IPS-18c (cell line): Measurements from ENCODE around the gene BMPER.

Experiments
- H3K4me3 ChIP-seq: 2 replicates; pipeline ENCODE4 v1.7.0; 2013; ENCODE audit warnings: low read depth, mild to moderate bottlenecking, low read length, moderate library complexity; ENCODE audit not compliant: insufficient read depth
- H3K9me3 ChIP-seq: one replicate; pipeline ENCODE4 v1.6.1; 2013; ENCODE audit warnings: mild to moderate bottlenecking, low read length, moderate library complexity; ENCODE audit not compliant: control insufficient read depth, insufficient read depth

The BMPER gene

GRCh38 chr7:33981226-33981625 is 75.9 kb downstream of the BMPER start:
- Histone ChIP-seq H3K9me3 (no peaks in the 10 kb centered on the region), H3K4me3 (no peak overlapping the region)

- H3K9me3 ChIP-seq, result no peaks in the 10 kb centered on the region
- H3K4me3 ChIP-seq, result no peak overlapping the region
Measured at GRCh38 chr7:33981671-33982424, 76.5 kb downstream of the BMPER start.

- no peak overlapping the region for H3K4me3 ChIP-seq
- H3K9me3 ChIP-seq, result no peaks in the 10 kb centered on the region
Measured at GRCh38 chr7:33982425-33982786, 77.1 kb downstream of the BMPER start.

- H3K4me3 ChIP-seq, result no peak overlapping the region
- no peaks in the 10 kb centered on the region for H3K9me3 ChIP-seq
Measured at GRCh38 chr7:33986451-33986850, 81.1 kb downstream of the BMPER start.

GRCh38 chr7:33986951-33987947 is 81.9 kb downstream of the BMPER start:
- no peaks in the 10 kb centered on the region for H3K9me3 ChIP-seq

GRCh38 chr7:33996899-33997298 is 91.6 kb downstream of the BMPER start:
- H3K9me3 ChIP-seq, result no peaks in the 10 kb centered on the region
- H3K4me3 ChIP-seq, result no peak overlapping the region

More at GRCh38 chr7:33986951-33987947, 81.9 kb downstream of the BMPER start:
- H3K4me3 ChIP-seq, result no peak overlapping the region

GRCh38 chr7:33998476-33998875 is 93.1 kb downstream of the BMPER start:
- H3K9me3 ChIP-seq, result no peaks in the 10 kb centered on the region
- no peak overlapping the region for H3K4me3 ChIP-seq

GRCh38 chr7:34011017-34011695 is 105.8 kb downstream of the BMPER start:
- Histone ChIP-seq H3K4me3 (no peak overlapping the region), H3K9me3 (no peaks in the 10 kb centered on the region)

- H3K9me3 ChIP-seq, result no peaks in the 10 kb centered on the region
- no peak overlapping the region for H3K4me3 ChIP-seq
Measured at GRCh38 chr7:34011696-34012095, 106.4 kb downstream of the BMPER start.

GRCh38 chr7:34013421-34013820 is 108.1 kb downstream of the BMPER start:
- no peak overlapping the region for H3K4me3 ChIP-seq
- no peaks in the 10 kb centered on the region for H3K9me3 ChIP-seq

GRCh38 chr7:34015651-34016050 is 110.3 kb downstream of the BMPER start:
- Histone ChIP-seq H3K9me3 (no peaks in the 10 kb centered on the region), H3K4me3 (no peak overlapping the region)

GRCh38 chr7:34016876-34017275 is 111.5 kb downstream of the BMPER start:
- Histone ChIP-seq H3K9me3 (no peaks in the 10 kb centered on the region), H3K4me3 (no peak overlapping the region)

- Histone ChIP-seq H3K9me3 (no peaks in the 10 kb centered on the region), H3K4me3 (no peak overlapping the region)
Measured at GRCh38 chr7:34019301-34019790, 114.0 kb downstream of the BMPER start.

GRCh38 chr7:34022626-34023025 is 117.3 kb downstream of the BMPER start:
- no peaks in the 10 kb centered on the region for H3K9me3 ChIP-seq
- H3K4me3 ChIP-seq, result no peak overlapping the region

GRCh38 chr7:34025600-34025999 is 120.3 kb downstream of the BMPER start:
- Histone ChIP-seq H3K9me3 (no peaks in the 10 kb centered on the region), H3K4me3 (no peak overlapping the region)

- Histone ChIP-seq H3K9me3 (no peaks in the 10 kb centered on the region), H3K4me3 (no peak overlapping the region)
Measured at GRCh38 chr7:34026481-34027190, 121.3 kb downstream of the BMPER start.

GRCh38 chr7:34031156-34031555 is 125.8 kb downstream of the BMPER start:
- Histone ChIP-seq H3K4me3 (no peak overlapping the region), H3K9me3 (no peaks in the 10 kb centered on the region)
